ENCODE data around the gene GAK. TPM values are rescaled to one million over a fixed set of nuclear protein-coding genes. Genes with fewer than 3 reads are reported as not detected.
"Not testable (repeated sequence)": the region's sequence is repeated elsewhere in the genome, so short reads cannot be mapped to it uniquely, and the experiment has no call there.

Gene GAK
- total RNA-seq, 3 donors from 2014 or later (not counting 1 experiment from before 2014, with no cell fraction given): 349 to 358 (median 349) TPM

GRCh38 chr4:925171-925570 is 6.9 kb downstream of the GAK start:
- DNase-seq (no peak), ATAC-seq (no peak)
- Histone ChIP-seq H3K27me3 (ENCODE audit: control insufficient read depth, insufficient read depth, low read length) (no peaks in the 10 kb centered on the region), H3K27ac (ENCODE audit: low read length) (no peak overlapping the region), H3K4me3 (ENCODE audit: low read length) (no peak overlapping the region), H3K4me1 (ENCODE audit: control insufficient read depth, insufficient read depth, low read length) (peaks cover 67% of the 10 kb centered on the region), H3K9me3 (ENCODE audit: control insufficient read depth, insufficient read depth, low read length) (no peaks in the 10 kb centered on the region), H3K36me3 (ENCODE audit: control insufficient read depth, insufficient read depth, low read length) (peaks cover 5% of the 10 kb centered on the region)
- H3K4me1 Mint-ChIP-seq: peaks cover 51 to 59% of the 10 kb centered on the region in 2 donors
- WGBS (ENCODE audit: insufficient coverage): 94% methylated on average over 9 of the region's 9 CpGs
- H3K9me3 Mint-ChIP-seq: no peaks in the 10 kb centered on the region
- no peak overlapping the region for H3K4me3 Mint-ChIP-seq
- no peaks in the 10 kb centered on the region for H3K27me3 Mint-ChIP-seq (ENCODE audit: low read depth in 2 of 2)
- H3K27ac Mint-ChIP-seq: peak overlapping the region; percentile 82 to 84
- intact Hi-C loops (cut with micrococcal nuclease): no loop called here
- no peak for TF ChIP-seq CTCF (IDR thresholded peaks at IDR 0.05)
- no peaks in the 10 kb centered on the region for H3K36me3 Mint-ChIP-seq

- Histone ChIP-seq H3K4me1 (ENCODE audit: control insufficient read depth, insufficient read depth, low read length) (peaks cover 71% of the 10 kb centered on the region), H3K27me3 (ENCODE audit: control insufficient read depth, insufficient read depth, low read length) (no peaks in the 10 kb centered on the region), H3K4me3 (ENCODE audit: low read length) (no peak overlapping the region), H3K27ac (ENCODE audit: low read length) (no peak overlapping the region), H3K36me3 (ENCODE audit: control insufficient read depth, insufficient read depth, low read length) (peaks cover 5% of the 10 kb centered on the region), H3K9me3 (ENCODE audit: control insufficient read depth, insufficient read depth, low read length) (no peaks in the 10 kb centered on the region)
- Mint-ChIP-seq H3K36me3 (no peaks in the 10 kb centered on the region), H3K4me3 (peak overlapping the region; percentile 13), H3K4me1 (peaks cover 55 to 60% of the 10 kb centered on the region in 2 donors), H3K9me3 (no peaks in the 10 kb centered on the region), H3K27me3 (ENCODE audit: low read depth in 2 of 2) (no peaks in the 10 kb centered on the region), H3K27ac (peak overlapping the region; percentile 82 to 84)
- 79% methylated on average over 14 of the region's 18 CpGs for WGBS (ENCODE audit: insufficient coverage)
- no peak for TF ChIP-seq CTCF (IDR thresholded peaks at IDR 0.05)
- peak; percentile 75 to 81 (median 76) for ATAC-seq
- intact Hi-C loops (cut with micrococcal nuclease): no loop called here
- peak in 1 of 2 donors; percentile 70 for DNase-seq
These were observed 7.7 kb downstream of the GAK start for GRCh38 chr4:924107-925096.

GRCh38 chr4:921830-922331 is 10.2 kb downstream of the GAK start:
- ATAC-seq: no peak
- peak overlapping the region; percentile 53 for H3K27ac ChIP-seq (ENCODE audit: low read length)

GRCh38 chr4:919004-919680 is 13.0 kb downstream of the GAK start:
- H3K27me3 ChIP-seq (ENCODE audit: control insufficient read depth, insufficient read depth, low read length); H3K9me3 Mint-ChIP-seq; intact Hi-C loops (cut with micrococcal nuclease); H3K4me3 ChIP-seq (ENCODE audit: low read length); H3K36me3 ChIP-seq (ENCODE audit: control insufficient read depth, insufficient read depth, low read length); ATAC-seq; H3K4me3 Mint-ChIP-seq; DNase-seq; H3K36me3 Mint-ChIP-seq; H3K27ac ChIP-seq (ENCODE audit: low read length); H3K27me3 Mint-ChIP-seq (ENCODE audit: low read depth in 2 of 2); H3K9me3 ChIP-seq (ENCODE audit: control insufficient read depth, insufficient read depth, low read length): not testable (repeated sequence)
- peaks cover 70 to 71% of the 10 kb centered on the region in 2 donors for H3K4me1 Mint-ChIP-seq
- 98% methylated on average over 15 of the region's 15 CpGs for WGBS (ENCODE audit: insufficient coverage)
- H3K4me1 ChIP-seq (ENCODE audit: control insufficient read depth, insufficient read depth, low read length): peaks cover 59% of the 10 kb centered on the region
- H3K27ac Mint-ChIP-seq: peak overlapping the region; percentile 3 to 11

More at GRCh38 chr4:921830-922331, 10.2 kb downstream of the GAK start:
- no peak for TF ChIP-seq CTCF (IDR thresholded peaks at IDR 0.05)
- Histone ChIP-seq H3K27me3 (ENCODE audit: control insufficient read depth, insufficient read depth, low read length) (no peaks in the 10 kb centered on the region), H3K4me3 (ENCODE audit: low read length) (no peak overlapping the region), H3K4me1 (ENCODE audit: control insufficient read depth, insufficient read depth, low read length) (peaks cover 59% of the 10 kb centered on the region), H3K36me3 (ENCODE audit: control insufficient read depth, insufficient read depth, low read length) (peaks cover 3% of the 10 kb centered on the region), H3K9me3 (ENCODE audit: control insufficient read depth, insufficient read depth, low read length) (no peaks in the 10 kb centered on the region)
- Mint-ChIP-seq H3K27me3 (ENCODE audit: low read depth in 2 of 2) (no peaks in the 10 kb centered on the region), H3K4me3 (peak overlapping the region; percentile 13), H3K9me3 (no peaks in the 10 kb centered on the region), H3K4me1 (peaks cover 66 to 71% of the 10 kb centered on the region in 2 donors), H3K27ac (peak overlapping the region; percentile 81 to 85), H3K36me3 (no peaks in the 10 kb centered on the region)
- intact Hi-C loops (cut with micrococcal nuclease): no loop called here
- peak in 1 of 2 donors; percentile 40 for DNase-seq
- 62% methylated on average over 17 of the region's 17 CpGs for WGBS (ENCODE audit: insufficient coverage)

- H3K4me3 ChIP-seq (ENCODE audit: low read length); DNase-seq; H3K27ac ChIP-seq (ENCODE audit: low read length); ATAC-seq; H3K27me3 ChIP-seq (ENCODE audit: control insufficient read depth, insufficient read depth, low read length); H3K27me3 Mint-ChIP-seq (ENCODE audit: low read depth in 2 of 2); H3K9me3 Mint-ChIP-seq; H3K36me3 Mint-ChIP-seq; H3K9me3 ChIP-seq (ENCODE audit: control insufficient read depth, insufficient read depth, low read length); H3K4me3 Mint-ChIP-seq; H3K36me3 ChIP-seq (ENCODE audit: control insufficient read depth, insufficient read depth, low read length); intact Hi-C loops (cut with micrococcal nuclease): not testable (repeated sequence)
- Mint-ChIP-seq H3K4me1 (peaks cover 69 to 71% of the 10 kb centered on the region in 2 donors), H3K27ac (peak overlapping the region; percentile 41 to 65)
- WGBS (ENCODE audit: insufficient coverage): 93% methylated on average over 6 of the region's 6 CpGs
- H3K4me1 ChIP-seq (ENCODE audit: control insufficient read depth, insufficient read depth, low read length): peaks cover 56% of the 10 kb centered on the region
These were observed 13.5 kb downstream of the GAK start for GRCh38 chr4:918591-918990.

All from natural killer cell (primary cell).